Neural cell (in vitro differentiated cells): ENCODE results near the gene PPP2R3A. TPM values are rescaled to one million over a fixed set of nuclear protein-coding genes. Genes with fewer than 3 reads are reported as not detected.

Experiments used
- H2AFZ ChIP-seq: fragments of 200-600, 300-800 bp; sonication (generic), shearing (Covaris generic); 2 replicates; pipeline ENCODE4 v1.6.0; 2014; ENCODE audit warnings: low read depth, mild to moderate bottlenecking, antibody characterized with exemption, low read length, moderate library complexity
- H3F3A ChIP-seq: fragments of 200-600 bp; shearing (Covaris generic); 2 replicates; pipeline ENCODE4 v1.6.1; 2016; ENCODE audit warnings: mild to moderate bottlenecking, moderate library complexity, mixed read lengths, antibody characterized with exemption, low read length; ENCODE audit not compliant: insufficient read depth, poor library complexity, severe bottlenecking
- H3K27ac ChIP-seq: fragments of 200-600, 300-800 bp; sonication (generic), shearing (Covaris generic); 2 replicates; pipeline ENCODE4 v1.5.1; 2014; ENCODE audit warnings: mild to moderate bottlenecking, low read length, moderate library complexity
- H3K27me3 ChIP-seq: fragments of 300-800, 200-600 bp; sonication (generic), shearing (Covaris generic); 2 replicates; pipeline ENCODE4 v1.6.0; 2014; ENCODE audit warnings: mild to moderate bottlenecking, low read depth, low read length, moderate library complexity; ENCODE audit not compliant: insufficient read depth
- H3K36me3 ChIP-seq: fragments of 300-800, 200-600 bp; sonication (generic), shearing (Covaris generic); 2 replicates; pipeline ENCODE4 v1.5.1; 2014; ENCODE audit warnings: mild to moderate bottlenecking, antibody characterized with exemption, low read length, moderate library complexity; ENCODE audit not compliant: insufficient read depth
- H3K4me2 ChIP-seq: fragments of 300-800, 200-600 bp; sonication (generic), shearing (Covaris generic); 2 replicates; pipeline ENCODE4 v1.6.0; 2014; ENCODE audit warnings: mild to moderate bottlenecking, low read length
- H3K4me3 ChIP-seq: fragments of 300-800, 200-600 bp; sonication (generic), shearing (Covaris generic); 2 replicates; pipeline ENCODE4 v1.5.1; 2014; ENCODE audit warnings: mild to moderate bottlenecking, low read length, moderate library complexity
- H3K79me2 ChIP-seq: fragments of 200-600 bp; shearing (Covaris generic); replicated peaks from 2 replicates; pipeline ENCODE4 v1.6.0; 2014; ENCODE audit warnings: mild to moderate bottlenecking, low read length, moderate library complexity; ENCODE audit not compliant: insufficient read depth
- H3K9ac ChIP-seq: fragments of 300-800, 200-600 bp; sonication (generic), shearing (Covaris generic); 2 replicates; pipeline ENCODE4 v1.6.1; 2016; ENCODE audit warnings: mild to moderate bottlenecking, low read length, mixed read lengths
- H3K9me2 ChIP-seq: fragments of 200-600 bp; shearing (Covaris generic); 2 replicates; pipeline ENCODE4 v1.6.1; 2016; ENCODE audit warnings: mild to moderate bottlenecking, low read length, mixed read lengths; ENCODE audit not compliant: insufficient read depth
- H3K9me3 ChIP-seq: fragments of 200-600, 300-800 bp; sonication (generic), shearing (Covaris generic); 2 replicates; pipeline ENCODE4 v1.6.1; 2016; ENCODE audit warnings: mild to moderate bottlenecking, mixed run types, low read length, moderate library complexity, mixed read lengths
- H4K20me1 ChIP-seq: fragments of 200-600 bp; shearing (Covaris generic); 2 replicates; pipeline ENCODE4 v1.6.1; 2016; ENCODE audit warnings: mild to moderate bottlenecking, mixed run types; ENCODE audit not compliant: insufficient read depth
- EP300 ChIP-seq: fragments of 450-650 bp; conservative IDR thresholded peaks from 2 replicates; pipeline ENCODE4 v1.6.1; 2014; ENCODE audit warnings: antibody characterized with exemption, mild to moderate bottlenecking, moderate library complexity; ENCODE audit not compliant: poor library complexity, severe bottlenecking
- EZH2 ChIP-seq: fragments of 200-600, 300-800 bp; shearing (Covaris generic), sonication (generic); IDR thresholded peaks from 2 replicates; pipeline ENCODE4 v1.6.1; 2014; ENCODE audit warnings: antibody characterized with exemption, low read length, borderline replicate concordance, mild to moderate bottlenecking; ENCODE audit not compliant: insufficient read depth, poor library complexity, severe bottlenecking
- MXI1 ChIP-seq: fragments of 450-650 bp; conservative IDR thresholded peaks from 2 replicates; pipeline ENCODE4 v1.6.1; 2014; ENCODE audit warnings: antibody characterized with exemption, mild to moderate bottlenecking; ENCODE audit not compliant: poor library complexity, severe bottlenecking
- SMC3 ChIP-seq: fragments of 450-650 bp; conservative IDR thresholded peaks from 2 replicates; pipeline ENCODE4 v1.6.1; 2014; ENCODE audit warnings: antibody characterized with exemption, mild to moderate bottlenecking, moderate library complexity; ENCODE audit not compliant: poor library complexity
- TAF1 ChIP-seq: IDR thresholded peaks from 2 replicates; pipeline ENCODE4 v1.6.1; 2012; ENCODE audit warnings: low read depth
- polyA plus RNA-seq: library from polyadenylated mRNA; depleted of rRNA; stranded (reverse); fragments of >200 nt; gene quantifications from 2 replicates; pipeline ENCODE4 v1.2.3, GENCODE V29; 2014
- TF ChIP-seq, protein P1 (sequence below): fragments of 450-650 bp; IDR thresholded peaks from 2 replicates; pipeline ENCODE4 v1.5.1; 2014; ENCODE audit warnings: antibody characterized with exemption, mild to moderate bottlenecking, moderate library complexity; ENCODE audit not compliant: poor library complexity, severe bottlenecking
- TF ChIP-seq, protein P2 (sequence below): IDR thresholded peaks from 2 replicates; pipeline ENCODE4 v1.6.1; 2012; ENCODE audit warnings: borderline replicate concordance

Gene PPP2R3A
- polyA plus RNA-seq, 1 donor from 2014 or later, result 17.9 TPM

DNA sequence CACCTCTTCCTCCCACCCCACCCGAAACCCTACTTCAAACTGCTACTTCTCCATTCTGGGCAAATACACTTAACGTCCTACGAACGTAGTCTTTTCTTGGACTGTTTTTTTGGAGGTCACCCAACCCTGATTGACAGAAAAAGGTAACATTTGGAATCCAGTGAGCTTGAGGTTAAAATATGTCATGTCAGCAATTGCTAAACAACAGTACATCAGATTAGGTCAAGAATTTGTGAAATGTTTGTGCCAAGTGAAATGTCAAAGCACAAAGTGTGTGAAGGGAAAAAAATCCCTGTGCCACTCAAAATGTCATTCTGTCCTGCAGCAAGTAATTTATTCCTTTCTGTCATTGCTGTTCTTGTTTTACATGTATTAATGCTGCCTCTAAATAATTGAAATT is 49.2 kb upstream of the PPP2R3A start:
- Histone ChIP-seq H3K4me2 (no peak overlapping the region), H3K36me3 (no peaks in the 10 kb centered on the region), H3K27ac (no peak overlapping the region), H3K9ac (no peak overlapping the region), H3K4me3 (no peak overlapping the region), H3F3A (no peaks in the 10 kb centered on the region), H4K20me1 (no peaks in the 10 kb centered on the region), H3K79me2 (no peaks in the 10 kb centered on the region), H3K9me2 (no peaks in the 10 kb centered on the region), H2AFZ (no peak overlapping the region), H3K9me3 (no peaks in the 10 kb centered on the region), H3K27me3 (no peaks in the 10 kb centered on the region)
- TF ChIP-seq, protein P1, sequence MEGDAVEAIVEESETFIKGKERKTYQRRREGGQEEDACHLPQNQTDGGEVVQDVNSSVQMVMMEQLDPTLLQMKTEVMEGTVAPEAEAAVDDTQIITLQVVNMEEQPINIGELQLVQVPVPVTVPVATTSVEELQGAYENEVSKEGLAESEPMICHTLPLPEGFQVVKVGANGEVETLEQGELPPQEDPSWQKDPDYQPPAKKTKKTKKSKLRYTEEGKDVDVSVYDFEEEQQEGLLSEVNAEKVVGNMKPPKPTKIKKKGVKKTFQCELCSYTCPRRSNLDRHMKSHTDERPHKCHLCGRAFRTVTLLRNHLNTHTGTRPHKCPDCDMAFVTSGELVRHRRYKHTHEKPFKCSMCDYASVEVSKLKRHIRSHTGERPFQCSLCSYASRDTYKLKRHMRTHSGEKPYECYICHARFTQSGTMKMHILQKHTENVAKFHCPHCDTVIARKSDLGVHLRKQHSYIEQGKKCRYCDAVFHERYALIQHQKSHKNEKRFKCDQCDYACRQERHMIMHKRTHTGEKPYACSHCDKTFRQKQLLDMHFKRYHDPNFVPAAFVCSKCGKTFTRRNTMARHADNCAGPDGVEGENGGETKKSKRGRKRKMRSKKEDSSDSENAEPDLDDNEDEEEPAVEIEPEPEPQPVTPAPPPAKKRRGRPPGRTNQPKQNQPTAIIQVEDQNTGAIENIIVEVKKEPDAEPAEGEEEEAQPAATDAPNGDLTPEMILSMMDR, result no peak
- no peak for TF ChIP-seq MXI1
- TF ChIP-seq, protein P2, sequence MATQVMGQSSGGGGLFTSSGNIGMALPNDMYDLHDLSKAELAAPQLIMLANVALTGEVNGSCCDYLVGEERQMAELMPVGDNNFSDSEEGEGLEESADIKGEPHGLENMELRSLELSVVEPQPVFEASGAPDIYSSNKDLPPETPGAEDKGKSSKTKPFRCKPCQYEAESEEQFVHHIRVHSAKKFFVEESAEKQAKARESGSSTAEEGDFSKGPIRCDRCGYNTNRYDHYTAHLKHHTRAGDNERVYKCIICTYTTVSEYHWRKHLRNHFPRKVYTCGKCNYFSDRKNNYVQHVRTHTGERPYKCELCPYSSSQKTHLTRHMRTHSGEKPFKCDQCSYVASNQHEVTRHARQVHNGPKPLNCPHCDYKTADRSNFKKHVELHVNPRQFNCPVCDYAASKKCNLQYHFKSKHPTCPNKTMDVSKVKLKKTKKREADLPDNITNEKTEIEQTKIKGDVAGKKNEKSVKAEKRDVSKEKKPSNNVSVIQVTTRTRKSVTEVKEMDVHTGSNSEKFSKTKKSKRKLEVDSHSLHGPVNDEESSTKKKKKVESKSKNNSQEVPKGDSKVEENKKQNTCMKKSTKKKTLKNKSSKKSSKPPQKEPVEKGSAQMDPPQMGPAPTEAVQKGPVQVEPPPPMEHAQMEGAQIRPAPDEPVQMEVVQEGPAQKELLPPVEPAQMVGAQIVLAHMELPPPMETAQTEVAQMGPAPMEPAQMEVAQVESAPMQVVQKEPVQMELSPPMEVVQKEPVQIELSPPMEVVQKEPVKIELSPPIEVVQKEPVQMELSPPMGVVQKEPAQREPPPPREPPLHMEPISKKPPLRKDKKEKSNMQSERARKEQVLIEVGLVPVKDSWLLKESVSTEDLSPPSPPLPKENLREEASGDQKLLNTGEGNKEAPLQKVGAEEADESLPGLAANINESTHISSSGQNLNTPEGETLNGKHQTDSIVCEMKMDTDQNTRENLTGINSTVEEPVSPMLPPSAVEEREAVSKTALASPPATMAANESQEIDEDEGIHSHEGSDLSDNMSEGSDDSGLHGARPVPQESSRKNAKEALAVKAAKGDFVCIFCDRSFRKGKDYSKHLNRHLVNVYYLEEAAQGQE, result no peak

DNA sequence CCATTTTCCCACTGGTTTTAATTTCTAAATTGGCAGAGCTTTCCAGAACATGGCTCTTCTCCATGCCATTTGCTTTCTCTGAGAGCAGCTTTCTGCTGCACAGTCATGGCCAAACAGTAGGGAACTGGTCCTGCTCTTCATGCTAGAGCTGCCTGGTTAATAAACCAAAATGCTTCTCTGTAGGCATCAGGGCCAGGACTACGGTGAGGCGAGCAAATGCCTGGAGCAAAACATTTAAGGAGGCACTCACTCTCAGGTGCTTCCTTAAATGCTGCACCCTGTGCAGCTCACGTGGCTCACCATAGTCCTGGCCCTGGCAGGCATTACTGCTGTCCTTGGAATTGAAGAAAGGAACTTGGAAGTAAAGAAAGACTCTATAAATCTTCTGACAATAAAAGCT is 48.5 kb upstream of the PPP2R3A start:
- no peak overlapping the region for H3K4me3 ChIP-seq
- H2AFZ ChIP-seq, result no peak overlapping the region
- no peak overlapping the region for H3K9ac ChIP-seq
- H4K20me1 ChIP-seq, result no peaks in the 10 kb centered on the region
- H3F3A ChIP-seq, result no peaks in the 10 kb centered on the region
- no peaks in the 10 kb centered on the region for H3K27me3 ChIP-seq
- no peak overlapping the region for H3K4me2 ChIP-seq
- no peaks in the 10 kb centered on the region for H3K9me3 ChIP-seq
- H3K9me2 ChIP-seq, result no peaks in the 10 kb centered on the region
- H3K27ac ChIP-seq, result no peak overlapping the region
- H3K79me2 ChIP-seq, result no peaks in the 10 kb centered on the region
- H3K36me3 ChIP-seq, result no peaks in the 10 kb centered on the region
- TF ChIP-seq EZH2, result no peak
- no peak for TF ChIP-seq TAF1
- TF ChIP-seq MXI1, result no peak
- TF ChIP-seq EP300, result no peak
- no peak for TF ChIP-seq SMC3
- TF ChIP-seq, protein P1, result no peak
